Measurements from ENCODE around the gene IMMP2L. TPM values are rescaled to one million over a fixed set of nuclear protein-coding genes. Genes with fewer than 3 reads are reported as not detected.

Gene IMMP2L
- total and polyA plus RNA-seq, 8 donors: 2.5 to 40.8 (median 20.0) TPM; not detected in 1

- Histone ChIP-seq H3K27ac (no peak overlapping the region), H3K36me3 (no peaks in the 10 kb centered on the region), H3K4me3 (no peak overlapping the region), H3K27me3 (no peaks in the 10 kb centered on the region), H3K4me1 (peaks cover 0 to 10% (median 0%) of the 10 kb centered on the region in 4 donors), H3K9me3 (peaks cover 0 to 2% (median 0%) of the 10 kb centered on the region in 4 donors)
- WGBS, 5 donors: 43 to 82% (median 60%) methylated on average over 1 of the region's 1 CpG
- intact Hi-C loops (cut with DNase I; ENCODE audit: low total_unique reads): no loop called here
- no peak for DNase-seq
- TF ChIP-seq EP300 (IDR thresholded peaks at IDR 0.05) (no peak), POLR2A (IDR thresholded peaks at IDR 0.05) (no peak), POLR2AphosphoS5 (IDR thresholded peaks at IDR 0.05) (no peak)
- TF ChIP-seq, protein P1, sequence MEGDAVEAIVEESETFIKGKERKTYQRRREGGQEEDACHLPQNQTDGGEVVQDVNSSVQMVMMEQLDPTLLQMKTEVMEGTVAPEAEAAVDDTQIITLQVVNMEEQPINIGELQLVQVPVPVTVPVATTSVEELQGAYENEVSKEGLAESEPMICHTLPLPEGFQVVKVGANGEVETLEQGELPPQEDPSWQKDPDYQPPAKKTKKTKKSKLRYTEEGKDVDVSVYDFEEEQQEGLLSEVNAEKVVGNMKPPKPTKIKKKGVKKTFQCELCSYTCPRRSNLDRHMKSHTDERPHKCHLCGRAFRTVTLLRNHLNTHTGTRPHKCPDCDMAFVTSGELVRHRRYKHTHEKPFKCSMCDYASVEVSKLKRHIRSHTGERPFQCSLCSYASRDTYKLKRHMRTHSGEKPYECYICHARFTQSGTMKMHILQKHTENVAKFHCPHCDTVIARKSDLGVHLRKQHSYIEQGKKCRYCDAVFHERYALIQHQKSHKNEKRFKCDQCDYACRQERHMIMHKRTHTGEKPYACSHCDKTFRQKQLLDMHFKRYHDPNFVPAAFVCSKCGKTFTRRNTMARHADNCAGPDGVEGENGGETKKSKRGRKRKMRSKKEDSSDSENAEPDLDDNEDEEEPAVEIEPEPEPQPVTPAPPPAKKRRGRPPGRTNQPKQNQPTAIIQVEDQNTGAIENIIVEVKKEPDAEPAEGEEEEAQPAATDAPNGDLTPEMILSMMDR (IDR thresholded peaks at IDR 0.05): no peak
Observed at GRCh38 chr7:111475959-111476358, 86.3 kb downstream of the IMMP2L start.

DNA sequence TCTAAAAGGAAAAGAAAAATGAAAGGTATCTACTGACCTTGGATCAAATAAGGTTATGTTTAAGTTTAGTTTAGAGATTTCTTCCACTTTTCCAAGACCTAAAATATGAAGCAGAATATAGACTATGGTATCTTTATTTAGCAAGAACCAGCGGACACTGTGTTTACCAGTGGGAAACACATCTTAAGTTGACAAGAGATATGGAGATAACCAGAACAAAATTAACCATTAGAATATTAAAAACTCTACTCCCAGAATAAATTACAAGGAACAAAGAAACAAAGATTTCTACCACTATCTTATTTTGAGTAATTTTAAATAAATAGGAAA, 86.9 kb downstream of the IMMP2L start:
- Histone ChIP-seq H3K4me1 (peaks cover 0 to 10% (median 0%) of the 10 kb centered on the region in 4 donors), H3K4me3 (no peak overlapping the region), H3K9me3 (peaks cover 0 to 5% (median 0%) of the 10 kb centered on the region in 4 donors), H3K27ac (no peak overlapping the region), H3K27me3 (no peaks in the 10 kb centered on the region), H3K36me3 (no peaks in the 10 kb centered on the region)
- 32 to 50% (median 42%) methylated on average over 1 of the region's 1 CpG for WGBS, 5 donors
- TF ChIP-seq POLR2AphosphoS5 (IDR thresholded peaks at IDR 0.05) (no peak), EP300 (IDR thresholded peaks at IDR 0.05) (no peak), POLR2A (IDR thresholded peaks at IDR 0.05) (no peak)
- TF ChIP-seq, protein P1 (IDR thresholded peaks at IDR 0.05): no peak
- intact Hi-C loops (cut with DNase I; ENCODE audit: low total_unique reads): no loop called here
- no peak for DNase-seq

GRCh38 chr7:111474723-111475418, 87.4 kb downstream of the IMMP2L start:
- H3K36me3 ChIP-seq: no peaks in the 10 kb centered on the region
- peak in 1 of 2 donors; percentile 8 for DNase-seq
- intact Hi-C loops (cut with DNase I; ENCODE audit: low total_unique reads): no loop called here
- 52 to 69% (median 62%) methylated on average over 4 of the region's 4 CpGs for WGBS, 5 donors
- peaks cover 0 to 5% (median 0%) of the 10 kb centered on the region in 4 donors for H3K9me3 ChIP-seq
- peaks cover 0 to 10% (median 0%) of the 10 kb centered on the region in 4 donors for H3K4me1 ChIP-seq
- no peak overlapping the region for H3K4me3 ChIP-seq
- H3K27ac ChIP-seq: no peak overlapping the region
- TF ChIP-seq POLR2AphosphoS5 (IDR thresholded peaks at IDR 0.05): no peak
- TF ChIP-seq, protein P1 (IDR thresholded peaks at IDR 0.05): no peak
- H3K27me3 ChIP-seq: no peaks in the 10 kb centered on the region

- Histone ChIP-seq H3K4me3 (no peak overlapping the region), H3K9me3 (peaks cover 0 to 5% (median 0%) of the 10 kb centered on the region in 4 donors), H3K36me3 (no peaks in the 10 kb centered on the region), H3K27ac (no peak overlapping the region), H3K4me1 (peaks cover 0 to 10% (median 0%) of the 10 kb centered on the region in 4 donors), H3K27me3 (no peaks in the 10 kb centered on the region)
- DNase-seq: no peak
- TF ChIP-seq POLR2A (IDR thresholded peaks at IDR 0.05): no peak
- intact Hi-C loops (cut with DNase I; ENCODE audit: low total_unique reads): no loop called here
- 75 to 100% (median 95%) methylated on average over 2 of the region's 2 CpGs for WGBS, 5 donors
Observed at GRCh38 chr7:111473449-111474198, 88.7 kb downstream of the IMMP2L start.
